GM10847 (cell line): ENCODE measurements around the gene USP21.
A peak's percentile ranks its signal among the peaks of the same experiment; 100 is the strongest.

Experiments
- POLR2A ChIP-seq: IDR thresholded peaks from 2 replicates; pipeline ENCODE4 v1.6.1; 2011; ENCODE audit not compliant: insufficient read length; ENCODE audit errors: extremely low read depth

The USP21 gene

GRCh38 chr1:161131523-161132409 lies 27.5 kb upstream of the USP21 start:
- no peak for TF ChIP-seq POLR2A

GRCh38 chr1:161132410-161133219 lies 26.7 kb upstream of the USP21 start, which contains the start of gene DEDD:
DEDD (minus strand) TSS chr1:161132667; CDS start chr1:161124462, 8,205 bp downstream.
- peak; percentile 56 for TF ChIP-seq POLR2A

GRCh38 chr1:161133220-161133740 lies 26.0 kb upstream of the USP21 start:
- TF ChIP-seq POLR2A, result no peak

- no peak for TF ChIP-seq POLR2A
Measured at GRCh38 chr1:161137881-161138280, 21.4 kb upstream of the USP21 start.

GRCh38 chr1:161138431-161138830 lies 20.9 kb upstream of the USP21 start:
- TF ChIP-seq POLR2A, result no peak

- no peak for TF ChIP-seq POLR2A
Measured at GRCh38 chr1:161139766-161140165, 19.5 kb upstream of the USP21 start.

- TF ChIP-seq POLR2A, result no peak
Measured at GRCh38 chr1:161140755-161141400, 18.4 kb upstream of the USP21 start.

- no peak for TF ChIP-seq POLR2A
Measured at GRCh38 chr1:161145832-161146231, 13.5 kb upstream of the USP21 start.

GRCh38 chr1:161153176-161153575 lies 6.1 kb upstream of the USP21 start:
- no peak for TF ChIP-seq POLR2A

- peak; percentile 83 for TF ChIP-seq POLR2A
Measured at GRCh38 chr1:161153682-161154337, 5.5 kb upstream of the USP21 start, which contains the start of gene UFC1. UFC1 (plus strand) TSS chr1:161153978; CDS start chr1:161153998, 20 bp downstream.

GRCh38 chr1:161157867-161158266 lies 1.4 kb upstream of the USP21 start:
- TF ChIP-seq POLR2A, result no peak

GRCh38 chr1:161158316-161159010 lies 837 bp upstream of the USP21 start:
- no peak for TF ChIP-seq POLR2A

- no peak for TF ChIP-seq POLR2A
Measured at GRCh38 chr1:161159913-161160243, 578 bp downstream of the USP21 start.

- TF ChIP-seq POLR2A, result no peak
Measured at GRCh38 chr1:161160671-161161145, 1.4 kb downstream of the USP21 start.
